GM19023 (cell line): Measurements from ENCODE around the gene RHPN2.
A peak's percentile ranks its signal among the peaks of the same experiment; 100 is the strongest.

ENCODE experiments used
- ATAC-seq: cut with Tn5 transposase; IDR thresholded peaks from one replicate; pipeline ENCODE4 v1.9.1; 2021; ENCODE audit warnings: mild to moderate bottlenecking, moderate library complexity; ENCODE audit not compliant: unreplicated experiment

Gene RHPN2

DNA sequence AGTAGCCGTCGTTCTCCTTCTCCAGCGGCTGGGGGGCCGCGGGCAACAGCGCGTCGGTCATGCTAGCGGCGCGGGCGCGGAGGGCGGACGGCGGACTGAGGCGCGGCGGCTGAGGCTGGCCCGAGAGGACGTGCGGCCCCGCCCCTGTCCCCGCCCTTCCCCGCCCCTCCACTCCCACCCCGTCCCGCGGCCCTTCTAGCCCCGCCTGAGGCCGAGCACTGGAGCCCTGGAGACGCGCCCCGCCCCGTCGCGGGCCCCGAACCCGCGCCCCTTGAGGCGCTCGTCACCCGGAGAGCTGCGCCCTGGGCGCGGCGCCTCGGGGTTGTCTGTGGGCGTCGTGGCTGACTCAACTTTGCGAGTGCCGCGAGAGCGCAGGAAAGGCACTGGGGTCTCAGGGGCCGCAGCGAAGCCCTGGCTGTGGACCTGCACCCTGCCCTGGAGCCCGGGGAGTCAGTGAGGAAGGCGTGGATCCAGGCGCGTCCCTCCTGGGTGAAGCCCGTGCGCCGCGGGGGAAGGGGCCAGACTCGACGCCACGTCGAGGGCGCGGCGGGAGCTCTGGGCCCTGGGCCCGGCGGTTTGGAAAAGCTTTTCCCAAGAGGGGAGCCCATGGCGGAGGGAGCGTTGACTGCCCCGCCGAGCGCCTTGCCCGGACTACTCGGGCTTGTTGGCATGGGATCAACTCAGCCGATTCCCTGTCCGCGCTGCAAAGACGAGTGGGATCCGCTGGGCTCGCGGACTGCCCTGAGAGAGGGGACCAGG is at the start of gene RHPN2:
TSS of gene RHPN2 (minus strand) at position 97 of the 759 bp plus-strand sequence. CDS start at position 61, 36 bp downstream.
- ATAC-seq, result peak; percentile 83

DNA sequence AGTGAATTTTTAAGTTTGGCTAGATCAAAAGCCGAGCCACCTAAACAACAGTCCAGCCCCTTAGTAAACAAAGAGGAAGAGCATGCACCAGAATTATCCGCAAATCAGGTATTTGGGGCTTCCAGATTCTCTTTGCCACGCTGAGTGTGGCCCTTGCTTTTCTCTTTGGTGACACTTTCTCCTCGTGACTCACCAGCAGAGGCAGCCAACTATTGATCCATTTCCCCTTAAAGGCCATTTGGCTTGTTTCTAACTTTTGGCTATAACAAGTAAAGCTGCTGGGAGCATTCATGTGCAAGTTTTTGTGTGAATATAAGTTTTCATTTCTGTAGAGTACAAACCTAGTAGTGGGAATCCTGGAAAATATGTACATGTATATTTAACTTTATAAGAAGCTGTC is 49.6 kb upstream of the RHPN2 start:
- no peak for ATAC-seq

GRCh38 chr19:33111587-33111986 is 46.9 kb upstream of the RHPN2 start:
- no peak for ATAC-seq

- ATAC-seq, result no peak
Measured at GRCh38 chr19:33110137-33110910, 45.6 kb upstream of the RHPN2 start.

DNA sequence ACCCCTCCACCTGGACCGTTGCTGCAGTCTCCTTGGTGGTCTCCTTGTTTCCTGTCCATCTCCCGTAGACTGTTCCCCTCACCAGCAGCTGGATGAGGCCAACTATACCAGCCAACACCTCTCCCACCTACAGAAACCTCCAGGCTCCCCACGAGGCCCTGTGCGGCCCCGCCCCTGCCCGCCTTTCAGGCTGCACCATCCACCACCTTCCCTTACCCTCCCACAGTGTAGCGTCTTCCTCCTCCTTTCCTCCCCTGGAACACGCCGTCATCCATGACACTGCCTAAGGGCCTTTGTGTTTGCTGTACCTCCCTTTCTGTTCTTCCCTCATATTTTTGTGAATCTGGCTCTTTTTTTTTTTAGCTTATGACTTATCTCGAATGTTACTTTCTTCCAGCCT is 43.5 kb upstream of the RHPN2 start:
- ATAC-seq, result no peak

DNA sequence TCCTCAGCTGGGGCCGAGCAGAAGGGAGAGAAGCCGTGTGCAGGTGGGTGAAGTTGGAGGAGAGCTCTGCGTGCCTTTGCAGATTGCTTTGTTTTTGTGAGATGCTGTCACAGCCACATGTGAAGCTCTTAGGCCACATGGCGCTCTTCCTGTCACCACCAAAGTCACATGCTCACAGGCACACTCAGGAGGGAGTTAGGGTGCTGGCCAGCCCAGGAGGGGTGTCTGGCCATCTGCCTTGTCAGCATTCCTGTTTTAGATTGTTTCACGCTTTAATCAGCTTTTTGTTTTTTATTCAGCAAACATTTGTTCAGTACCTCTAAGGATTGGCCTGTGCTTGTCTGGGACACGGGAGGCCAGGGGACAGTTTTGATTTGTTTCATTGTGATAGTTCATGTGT is 38.2 kb upstream of the RHPN2 start:
- ATAC-seq, result no peak

DNA sequence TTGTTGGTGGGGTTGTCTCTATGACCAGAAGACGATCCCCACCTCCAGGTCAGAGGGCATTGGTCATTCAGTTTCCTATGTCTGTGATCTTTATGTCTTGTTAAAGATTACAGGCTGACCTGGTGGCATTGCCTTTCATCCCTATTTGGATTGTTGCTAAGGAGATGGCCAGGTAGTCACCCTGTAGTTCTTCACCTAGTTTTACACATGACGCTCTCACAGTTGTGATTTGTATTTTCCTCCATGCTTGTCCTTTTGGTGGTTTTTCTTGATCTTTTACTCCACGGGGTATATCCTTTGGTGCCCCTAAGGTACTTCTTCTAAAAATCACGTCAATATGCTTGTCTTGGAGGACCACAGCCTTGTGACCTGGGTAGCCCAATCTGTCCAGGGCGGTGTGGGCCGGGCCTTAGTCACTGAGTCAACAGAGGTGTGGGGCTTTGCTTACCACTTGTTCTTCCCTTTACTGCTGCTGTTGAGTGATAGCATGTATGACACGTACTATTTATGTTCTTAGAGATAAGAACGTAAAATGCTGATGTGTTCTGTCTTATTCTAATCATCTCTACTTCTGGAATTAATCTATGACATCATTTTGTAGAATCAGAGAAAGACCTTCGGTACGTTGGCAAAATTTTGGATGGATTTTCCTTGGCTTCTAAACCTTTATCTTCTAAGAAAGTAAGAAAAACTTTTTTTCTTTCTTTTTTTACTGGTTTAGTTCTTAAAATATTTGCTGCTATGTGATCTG is 36.4 kb upstream of the RHPN2 start:
- no peak for ATAC-seq

GRCh38 chr19:33098055-33098534 is 33.4 kb upstream of the RHPN2 start:
- ATAC-seq, result no peak

DNA sequence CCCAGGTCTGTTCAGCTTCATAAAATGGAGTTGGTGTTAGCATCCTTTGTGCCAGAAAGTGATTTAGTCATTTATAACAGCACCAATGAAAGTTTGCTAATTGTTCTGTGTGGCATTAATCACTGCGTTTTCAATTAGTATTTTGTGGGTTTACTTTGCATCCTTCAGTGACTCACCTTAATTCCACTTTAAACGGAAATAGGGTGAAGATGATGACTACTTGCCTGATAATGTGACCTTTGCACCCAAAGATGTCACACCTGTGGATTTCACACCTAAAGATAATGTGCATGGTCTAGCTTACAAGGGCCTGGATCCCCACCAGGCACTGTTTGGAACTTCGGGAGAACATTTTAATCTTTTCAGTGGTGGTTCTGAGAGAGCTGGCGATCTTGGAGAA is 31.3 kb upstream of the RHPN2 start:
- ATAC-seq, result no peak

DNA sequence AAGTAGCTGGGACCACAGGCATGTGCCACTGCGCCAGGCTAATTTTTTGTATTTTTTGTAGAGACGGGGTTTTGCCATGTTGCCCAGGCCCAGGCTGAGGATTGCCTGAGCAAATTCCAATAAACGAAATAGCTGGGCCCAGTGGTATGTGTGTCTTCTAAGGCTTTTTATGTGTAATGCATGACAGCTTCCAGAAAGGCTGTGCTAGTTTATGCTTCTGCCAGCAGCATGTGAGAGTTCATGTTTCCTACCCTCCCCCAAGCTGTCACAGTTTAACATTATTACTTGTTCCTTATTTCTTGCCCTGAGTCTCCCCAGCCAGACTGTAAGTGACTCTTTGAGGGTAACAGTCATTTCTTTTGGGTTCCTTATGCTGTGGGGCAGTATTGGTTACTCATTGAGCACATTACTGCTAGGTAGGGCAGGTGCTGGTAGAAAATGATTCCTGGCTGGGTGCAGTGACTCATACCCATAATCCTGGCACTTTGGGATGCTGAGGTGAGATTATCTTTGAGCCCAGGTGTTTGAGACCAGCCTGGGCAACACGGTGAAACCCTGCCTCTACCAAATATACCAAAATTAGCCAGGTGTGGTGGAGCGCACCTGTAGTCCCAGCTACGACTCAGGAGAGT is 29.9 kb upstream of the RHPN2 start:
- no peak for ATAC-seq

DNA sequence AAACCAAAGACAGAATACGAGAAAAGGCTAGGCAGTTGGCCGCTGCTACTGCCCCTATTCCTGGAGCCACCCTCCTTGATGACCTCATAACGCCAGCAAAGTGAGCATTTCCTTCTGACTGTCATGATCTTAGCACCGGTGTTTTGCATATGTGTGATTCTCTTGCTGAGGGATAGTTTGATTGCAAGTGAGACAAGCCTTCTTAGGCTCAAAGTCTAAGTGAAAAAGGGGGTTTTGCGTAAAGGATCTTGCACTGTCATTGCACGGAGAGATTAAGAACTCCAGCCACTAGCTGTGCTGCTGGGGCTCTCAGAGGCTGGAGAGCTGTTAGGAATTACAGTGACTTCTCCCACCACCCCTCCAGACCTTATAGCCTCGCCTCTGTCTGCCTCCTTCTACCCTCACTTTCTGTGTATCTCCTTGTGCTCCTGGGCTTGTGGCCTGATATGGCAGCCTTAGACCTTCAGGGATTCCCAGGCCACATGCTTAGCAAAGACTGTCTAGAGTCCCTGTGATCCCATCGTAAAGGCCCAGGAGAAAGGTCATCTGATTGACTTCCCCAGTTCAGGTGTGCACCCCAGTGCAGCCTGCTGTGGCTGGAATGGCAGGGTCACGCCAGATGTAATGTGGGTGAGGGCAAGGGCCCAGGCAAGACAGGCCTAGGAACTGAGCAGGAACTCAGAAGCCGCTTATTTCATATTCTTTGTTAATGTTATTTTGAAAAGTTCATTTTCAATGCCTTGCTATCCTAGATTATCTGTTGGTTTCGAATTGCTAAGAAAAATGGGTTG is 28.9 kb upstream of the RHPN2 start:
- ATAC-seq, result no peak

DNA sequence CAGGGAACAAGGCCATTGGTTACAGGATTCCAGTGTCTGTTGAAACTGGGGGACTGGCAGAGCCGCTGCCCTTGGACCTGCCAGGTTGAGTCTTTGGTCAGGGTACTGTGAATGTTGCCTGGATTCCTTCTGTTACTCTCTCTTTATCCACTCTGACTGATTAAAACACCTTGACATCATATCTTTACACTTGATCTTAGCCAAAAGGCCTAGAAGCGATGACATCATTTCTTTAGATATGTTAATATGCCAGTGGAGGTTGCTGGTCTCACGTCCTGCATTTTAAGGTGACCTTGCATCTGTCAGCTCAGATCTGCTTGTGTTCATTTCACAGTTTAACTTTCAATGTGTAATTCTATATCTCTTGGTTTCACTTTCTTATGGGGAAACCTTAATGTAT is 25.5 kb upstream of the RHPN2 start:
- ATAC-seq, result no peak

GRCh38 chr19:33089010-33089409 is 24.3 kb upstream of the RHPN2 start:
- ATAC-seq, result no peak

- no peak for ATAC-seq
Measured at GRCh38 chr19:33086955-33087354, 22.3 kb upstream of the RHPN2 start.

- no peak for ATAC-seq
Measured at GRCh38 chr19:33085570-33086128, 21.0 kb upstream of the RHPN2 start.

GRCh38 chr19:33080761-33081681 is 16.3 kb upstream of the RHPN2 start, which contains the start of gene GPATCH1:
Gene GPATCH1, plus strand, starts transcription at chr19:33081181. Its CDS starts 13 bp downstream, at chr19:33081194.
- ATAC-seq, result peak; percentile 88

- no peak for ATAC-seq
Measured at GRCh38 chr19:33075519-33075918, 10.8 kb upstream of the RHPN2 start.

DNA sequence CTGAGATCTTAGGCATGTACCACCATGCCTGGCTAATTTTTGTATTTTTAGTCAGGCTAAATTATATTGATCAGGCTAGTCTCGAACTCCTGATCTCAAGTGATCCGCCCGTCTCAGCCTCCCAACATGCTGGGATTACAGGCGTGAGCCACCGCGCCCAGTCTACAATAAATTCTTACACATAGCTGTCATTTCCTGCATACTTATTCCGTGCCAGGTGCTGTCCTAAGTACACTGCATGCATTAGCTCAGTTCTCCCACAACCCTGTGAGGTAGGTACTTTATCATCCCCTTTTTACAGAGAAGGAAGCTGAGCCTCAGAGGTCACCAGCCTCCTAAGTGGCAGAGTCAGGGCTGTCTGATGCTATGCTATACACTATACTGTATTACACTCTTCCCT is 7.2 kb upstream of the RHPN2 start:
- ATAC-seq, result no peak

- ATAC-seq, result no peak
Measured at GRCh38 chr19:33067121-33067520, 2.4 kb upstream of the RHPN2 start.
